Mesendoderm (in vitro differentiated cells): ENCODE results near the gene CFHR1. TPM values are rescaled to one million over a fixed set of nuclear protein-coding genes. Genes with fewer than 3 reads are reported as not detected.
"Not testable (repeated sequence)": the region's sequence is repeated elsewhere in the genome, so short reads cannot be mapped to it uniquely, and the experiment has no call there.

Experiments
- DNase-seq: peaks from one replicate; pipeline ENCODE4 v3.0.0; 2013
- H2AK5ac ChIP-seq: 2 replicates; pipeline ENCODE4 v1.6.1; 2013; ENCODE audit warnings: low read length, inconsistent platforms
- H2BK120ac ChIP-seq: 2 replicates; pipeline ENCODE4 v1.6.1; 2013; ENCODE audit warnings: low read depth, mild to moderate bottlenecking, low read length, moderate library complexity, mixed read lengths
- H2BK15ac ChIP-seq: replicated peaks from 2 replicates; pipeline ENCODE4 v1.6.1; 2013; ENCODE audit warnings: low read depth, mild to moderate bottlenecking, moderate library complexity
- H2BK5ac ChIP-seq: 2 replicates; pipeline ENCODE4 v1.6.1; 2013; ENCODE audit warnings: low read length, inconsistent platforms
- H3K18ac ChIP-seq: 2 replicates; pipeline ENCODE4 v1.6.1; 2013; ENCODE audit warnings: mild to moderate bottlenecking, low read length, mixed read lengths
- H3K23ac ChIP-seq: one replicate; pipeline ENCODE4 v1.6.1; 2013; ENCODE audit warnings: low read length
- H3K27ac ChIP-seq: 2 replicates; pipeline ENCODE4 v1.5.1; 2013; ENCODE audit warnings: low read depth, mild to moderate bottlenecking, inconsistent platforms, low read length, moderate library complexity
- H3K27me3 ChIP-seq: 2 replicates; pipeline ENCODE4 v1.6.1; 2013; ENCODE audit warnings: low read length, control low read depth, mild to moderate bottlenecking, inconsistent platforms; ENCODE audit not compliant: insufficient read depth, poor library complexity
- H3K36me3 ChIP-seq: 2 replicates; pipeline ENCODE4 v1.6.1; 2013; ENCODE audit warnings: low read length, inconsistent platforms; ENCODE audit not compliant: control insufficient read depth, insufficient read depth
- H3K4ac ChIP-seq: one replicate; pipeline ENCODE4 v1.6.1; 2013; ENCODE audit warnings: low read depth, mild to moderate bottlenecking, low read length, moderate library complexity
- H3K4me1 ChIP-seq: 2 replicates; pipeline ENCODE4 v1.6.1; 2013; ENCODE audit warnings: low read depth, low read length, inconsistent platforms; ENCODE audit not compliant: control insufficient read depth
- H3K4me2 ChIP-seq: 2 replicates; pipeline ENCODE4 v1.6.1; 2013; ENCODE audit warnings: low read length
- H3K4me3 ChIP-seq: 2 replicates; pipeline ENCODE4 v1.5.1; 2013; ENCODE audit warnings: mild to moderate bottlenecking, low read length
- H3K56ac ChIP-seq: one replicate; pipeline ENCODE4 v1.6.1; 2013; ENCODE audit warnings: low read length
- H3K79me1 ChIP-seq: 2 replicates; pipeline ENCODE4 v1.6.1; 2013; ENCODE audit warnings: low read length, inconsistent platforms
- H3K79me2 ChIP-seq: 2 replicates; pipeline ENCODE4 v1.6.1; 2013; ENCODE audit warnings: mild to moderate bottlenecking, low read length; ENCODE audit not compliant: control insufficient read depth, insufficient read depth
- H3K9ac ChIP-seq: 2 replicates; pipeline ENCODE4 v1.6.1; 2013; ENCODE audit warnings: low read length, inconsistent platforms
- H4K5ac ChIP-seq: one replicate; pipeline ENCODE4 v1.6.1; 2013; ENCODE audit warnings: low read length
- H4K8ac ChIP-seq: one replicate; pipeline ENCODE4 v1.6.1; 2013; ENCODE audit warnings: low read depth, mild to moderate bottlenecking, control low read depth, low read length, moderate library complexity
- WGBS: extraction: QIAGEN DNeasy Blood & Tissue Kit; methylation state at CpG from one replicate; pipeline ENCODE4 v1.1.7; 2013; ENCODE audit warnings: low lambda C conversion rate, missing lambda C conversion rate; ENCODE audit not compliant: insufficient coverage; ENCODE audit errors: extremely low coverage; 5-methylcytosine and 5-hydroxymethylcytosine counted together
- polyA plus RNA-seq, 2 experiments: library from polyadenylated mRNA; stranded (reverse); fragments of 200-250 nt; gene quantifications; one replicate each; pipeline ENCODE4 v1.2.3, GENCODE V29; 2013

The CFHR1 gene
- polyA plus RNA-seq (2013, experiment 1 of 2), result not detected
- not detected for polyA plus RNA-seq (2013, experiment 2 of 2)

- not testable (repeated sequence) for H3K4me2 ChIP-seq, DNase-seq, H2BK15ac ChIP-seq, H3K79me1 ChIP-seq, H3K4me1 ChIP-seq, H3K56ac ChIP-seq, H3K9ac ChIP-seq, H3K36me3 ChIP-seq, H2BK5ac ChIP-seq, H3K27me3 ChIP-seq, H3K4me3 ChIP-seq, H3K18ac ChIP-seq, H3K4ac ChIP-seq, H4K8ac ChIP-seq, H4K5ac ChIP-seq, H3K79me2 ChIP-seq, H2AK5ac ChIP-seq, H2BK120ac ChIP-seq, H3K23ac ChIP-seq, H3K27ac ChIP-seq
- WGBS, result no CpG with 5 or more reads among the region's 1 CpG
Measured at GRCh38 chr1:196819531-196819930, at the start of gene CFHR1. Gene CFHR1, plus strand, starts transcription at chr1:196819731. Its CDS starts 114 bp downstream, at chr1:196819845.

- H3K4ac ChIP-seq, H3K4me2 ChIP-seq, H3K4me3 ChIP-seq, H3K79me1 ChIP-seq, H3K79me2 ChIP-seq, H3K4me1 ChIP-seq, H3K56ac ChIP-seq, DNase-seq, H4K8ac ChIP-seq, H2BK15ac ChIP-seq, H3K23ac ChIP-seq, H2BK5ac ChIP-seq, H3K9ac ChIP-seq, H4K5ac ChIP-seq, H3K36me3 ChIP-seq, H3K18ac ChIP-seq, H3K27me3 ChIP-seq, H3K27ac ChIP-seq, H2BK120ac ChIP-seq, H2AK5ac ChIP-seq: not testable (repeated sequence)
- no CpG with 5 or more reads among the region's 4 CpGs for WGBS
Measured at GRCh38 chr1:196769823-196770222, 49.7 kb upstream of the CFHR1 start.

- Histone ChIP-seq H4K5ac (no peak overlapping the region), H3K36me3 (no peaks in the 10 kb centered on the region), H2BK120ac (no peak overlapping the region), H3K18ac (no peak overlapping the region), H3K4me3 (no peak overlapping the region), H3K9ac (no peak overlapping the region), H3K56ac (no peak overlapping the region), H3K23ac (no peak overlapping the region), H3K4ac (no peak overlapping the region), H3K27ac (no peak overlapping the region), H4K8ac (no peak overlapping the region), H2BK5ac (no peak overlapping the region), H2BK15ac (no peak overlapping the region), H2AK5ac (no peak overlapping the region), H3K79me2 (no peaks in the 10 kb centered on the region), H3K4me1 (no peaks in the 10 kb centered on the region), H3K4me2 (no peak overlapping the region), H3K79me1 (no peaks in the 10 kb centered on the region), H3K27me3 (no peaks in the 10 kb centered on the region)
- no peak for DNase-seq
- no CpG with 5 or more reads among the region's 1 CpG for WGBS
Measured at GRCh38 chr1:196773713-196774112, 45.8 kb upstream of the CFHR1 start.

GRCh38 chr1:196774175-196774574 lies 45.4 kb upstream of the CFHR1 start:
- no peak for DNase-seq
- H3K9ac ChIP-seq, result no peak overlapping the region
- no peak overlapping the region for H3K4me3 ChIP-seq
- no peaks in the 10 kb centered on the region for H3K36me3 ChIP-seq
- H2BK5ac ChIP-seq, result no peak overlapping the region
- H3K4me2 ChIP-seq, result no peak overlapping the region
- no peaks in the 10 kb centered on the region for H3K79me2 ChIP-seq
- no peak overlapping the region for H4K5ac ChIP-seq
- WGBS, result no CpG with 5 or more reads among the region's 2 CpGs
- H3K56ac ChIP-seq, result no peak overlapping the region
- no peak overlapping the region for H3K23ac ChIP-seq
- no peak overlapping the region for H4K8ac ChIP-seq
- no peak overlapping the region for H3K27ac ChIP-seq
- no peaks in the 10 kb centered on the region for H3K4me1 ChIP-seq
- no peak overlapping the region for H2BK120ac ChIP-seq
- no peak overlapping the region for H3K4ac ChIP-seq
- no peak overlapping the region for H2AK5ac ChIP-seq
- no peaks in the 10 kb centered on the region for H3K79me1 ChIP-seq
- no peaks in the 10 kb centered on the region for H3K27me3 ChIP-seq
- H3K18ac ChIP-seq, result no peak overlapping the region
- no peak overlapping the region for H2BK15ac ChIP-seq

- Histone ChIP-seq H3K18ac (no peak within 1 kb of the TSS), H3K27ac (no peak within 1 kb of the TSS), H3K79me1 (no peaks in the 10 kb centered on the region), H4K5ac (no peak within 1 kb of the TSS), H3K79me2 (no peaks in the 10 kb centered on the region), H4K8ac (no peak within 1 kb of the TSS), H3K4ac (no peak within 1 kb of the TSS), H3K56ac (no peak within 1 kb of the TSS), H3K4me3 (no peak within 1 kb of the TSS), H3K9ac (no peak within 1 kb of the TSS), H2AK5ac (no peak within 1 kb of the TSS), H3K4me2 (no peak within 1 kb of the TSS), H3K36me3 (no peaks in the 10 kb centered on the region), H2BK15ac (no peak within 1 kb of the TSS), H3K4me1 (no peaks in the 10 kb centered on the region), H2BK120ac (no peak within 1 kb of the TSS), H3K27me3 (no peaks in the 10 kb centered on the region), H2BK5ac (no peak within 1 kb of the TSS), H3K23ac (no peak within 1 kb of the TSS)
- DNase-seq, result no peak
Measured at GRCh38 chr1:196774603-196775002, 44.9 kb upstream of the CFHR1 start, which contains the start of gene CFHR3. Gene CFHR3, plus strand, starts transcription at chr1:196774840. Its CDS starts 47 bp downstream, at chr1:196774887.

GRCh38 chr1:196777603-196778002 lies 41.9 kb upstream of the CFHR1 start:
- Histone ChIP-seq H4K8ac (no peak overlapping the region), H2BK120ac (no peak overlapping the region), H3K36me3 (no peaks in the 10 kb centered on the region), H3K4me1 (no peaks in the 10 kb centered on the region), H3K56ac (no peak overlapping the region), H3K4me3 (no peak overlapping the region), H3K18ac (no peak overlapping the region), H3K4ac (no peak overlapping the region), H3K4me2 (no peak overlapping the region), H3K23ac (no peak overlapping the region), H2BK5ac (no peak overlapping the region), H3K27me3 (no peaks in the 10 kb centered on the region), H3K79me2 (no peaks in the 10 kb centered on the region), H2BK15ac (no peak overlapping the region), H3K79me1 (no peaks in the 10 kb centered on the region), H4K5ac (no peak overlapping the region), H3K9ac (no peak overlapping the region), H2AK5ac (no peak overlapping the region), H3K27ac (no peak overlapping the region)
- DNase-seq, result no peak
- WGBS, result no CpG with 5 or more reads among the region's 13 CpGs
